HCEC 1CT (cell line): ENCODE measurements around the gene ZSWIM4.
A peak's percentile ranks its signal among the peaks of the same experiment; 100 is the strongest.
"Not testable (repeated sequence)": the region's sequence is repeated elsewhere in the genome, so short reads cannot be mapped to it uniquely, and the experiment has no call there.

Experiments used
- DNase-seq: peaks from one replicate; pipeline ENCODE4 v3.0.0-alpha.2; 2017

Gene ZSWIM4

DNA sequence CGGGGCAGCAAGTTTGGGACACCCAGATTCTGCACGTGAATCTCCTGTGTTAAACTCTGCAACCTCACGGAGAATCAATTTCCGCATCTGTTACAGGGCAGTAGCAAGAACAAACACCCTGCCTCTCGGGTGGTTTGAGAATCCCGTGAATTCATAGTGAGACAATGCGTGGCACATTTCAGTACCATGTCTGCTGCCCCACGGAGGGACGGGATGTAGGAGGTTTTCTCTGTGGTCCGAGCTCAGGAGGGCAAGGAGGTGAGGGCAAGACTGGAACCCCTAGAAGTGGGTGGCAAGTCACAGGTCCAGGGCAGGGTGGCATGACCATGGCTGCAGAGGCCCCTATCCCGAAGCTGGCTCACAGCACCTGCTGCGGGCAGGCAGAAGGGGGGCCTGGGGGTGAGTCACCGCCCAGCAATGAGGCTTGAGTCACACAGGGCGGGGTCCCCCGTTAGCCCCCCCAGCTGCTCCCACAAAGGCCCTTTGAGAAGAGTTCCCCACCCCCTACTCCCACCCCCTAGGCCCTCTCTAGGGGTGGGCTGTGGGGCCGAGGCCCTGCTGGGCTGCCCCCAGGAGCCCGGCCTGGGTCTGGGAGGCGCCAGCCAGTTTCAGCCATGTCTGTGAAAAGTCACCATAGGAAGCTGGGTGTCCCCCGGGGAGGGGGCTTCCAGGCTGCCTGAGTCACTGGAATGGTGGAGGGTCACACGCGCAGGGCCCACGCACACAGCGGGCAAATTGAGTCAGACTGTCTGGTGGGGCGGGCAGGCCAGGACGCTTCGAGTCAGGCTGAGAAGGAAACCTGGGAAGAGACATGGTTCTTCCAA, 55.9 kb downstream of the ZSWIM4 start:
- DNase-seq: peak; percentile 93

DNA sequence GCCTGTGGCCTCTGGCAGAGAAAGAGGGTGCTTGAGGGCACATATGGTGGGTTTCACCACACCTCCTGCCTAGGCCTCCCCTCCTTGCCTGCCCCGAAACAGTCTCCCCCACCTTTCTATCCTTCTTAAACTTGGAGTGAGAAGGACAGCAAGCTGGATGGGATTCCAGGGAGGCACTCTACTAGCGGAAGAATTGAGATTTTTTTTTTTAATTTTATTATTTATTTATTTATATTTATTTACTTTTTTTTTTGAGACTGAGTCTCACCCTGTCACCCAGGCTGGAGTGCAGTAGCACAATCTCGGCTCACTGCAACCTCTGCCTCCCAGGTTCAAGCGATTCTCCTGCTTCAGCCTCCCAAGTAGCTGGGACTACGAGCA, 56.5 kb downstream of the ZSWIM4 start:
- DNase-seq: not testable (repeated sequence)

DNA sequence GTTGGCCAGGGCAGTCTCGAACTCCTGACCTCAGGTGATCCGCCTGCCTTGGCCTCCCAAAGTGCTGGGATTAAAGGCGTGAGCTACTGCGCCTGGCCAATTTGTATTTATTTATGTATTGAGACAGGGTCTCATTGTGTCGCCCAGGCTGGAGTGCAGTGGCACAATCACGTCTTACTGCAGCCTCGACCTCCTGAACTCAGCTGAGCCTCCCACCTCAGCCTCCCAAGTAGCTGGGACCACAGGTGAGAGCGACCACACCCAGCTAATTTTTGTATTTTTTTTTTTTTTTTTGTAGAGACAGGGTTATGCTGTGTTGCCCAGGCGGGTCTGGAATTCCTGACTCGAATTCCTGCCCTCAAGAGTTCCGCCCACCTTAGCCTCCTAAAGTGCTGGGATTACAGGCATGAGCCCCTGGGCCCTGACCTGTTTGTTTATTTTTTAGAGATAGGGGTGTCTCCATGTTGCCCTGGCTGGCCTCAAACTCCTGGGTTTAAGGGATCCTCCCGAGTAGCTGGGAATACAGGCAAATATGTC, 57.0 kb downstream of the ZSWIM4 start:
- DNase-seq: not testable (repeated sequence)

DNA sequence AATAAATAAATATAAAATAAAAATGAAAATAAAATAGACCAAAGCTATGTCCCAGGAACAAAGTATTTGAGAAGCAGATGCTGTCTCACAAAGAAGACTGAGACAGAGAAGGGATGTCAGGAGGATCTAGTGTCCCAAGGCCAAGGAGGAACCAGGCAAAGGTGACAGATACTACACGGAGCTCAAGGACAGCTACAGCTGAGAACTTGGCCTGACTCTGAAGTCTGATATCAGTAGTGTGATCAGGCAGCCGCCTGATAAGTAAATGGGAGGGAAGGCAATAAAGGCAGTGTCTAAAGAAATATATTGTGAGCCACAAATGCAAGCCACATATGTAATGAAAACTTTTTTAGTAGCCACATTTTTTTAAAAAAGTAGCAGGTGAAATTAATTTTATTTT, 61.3 kb downstream of the ZSWIM4 start:
- no peak for DNase-seq

DNA sequence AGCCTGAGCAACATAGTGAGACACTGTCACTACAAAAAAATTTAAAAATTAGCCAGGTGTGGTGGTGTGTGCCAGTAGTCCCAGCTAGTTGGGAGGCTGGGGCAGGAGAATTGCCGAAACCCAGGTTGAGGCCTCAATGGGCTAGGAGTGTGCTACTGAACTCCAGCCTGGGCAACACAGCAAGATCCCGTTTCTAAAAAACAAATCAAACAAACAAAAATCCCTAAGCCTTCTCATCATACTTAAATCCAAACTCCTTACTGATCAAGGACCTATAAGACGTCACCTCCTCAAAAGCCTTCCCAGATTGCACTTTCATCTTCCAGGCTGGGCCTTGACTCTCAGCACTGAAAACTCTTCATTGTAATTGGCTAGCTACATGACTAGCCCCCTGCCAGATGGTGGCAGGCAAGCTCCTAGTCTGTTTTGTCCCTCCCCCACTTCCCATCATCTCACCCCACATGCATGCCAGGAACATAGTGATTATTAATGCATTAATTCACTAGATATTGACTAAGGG, 64.2 kb downstream of the ZSWIM4 start:
- peak; percentile 48 for DNase-seq

DNA sequence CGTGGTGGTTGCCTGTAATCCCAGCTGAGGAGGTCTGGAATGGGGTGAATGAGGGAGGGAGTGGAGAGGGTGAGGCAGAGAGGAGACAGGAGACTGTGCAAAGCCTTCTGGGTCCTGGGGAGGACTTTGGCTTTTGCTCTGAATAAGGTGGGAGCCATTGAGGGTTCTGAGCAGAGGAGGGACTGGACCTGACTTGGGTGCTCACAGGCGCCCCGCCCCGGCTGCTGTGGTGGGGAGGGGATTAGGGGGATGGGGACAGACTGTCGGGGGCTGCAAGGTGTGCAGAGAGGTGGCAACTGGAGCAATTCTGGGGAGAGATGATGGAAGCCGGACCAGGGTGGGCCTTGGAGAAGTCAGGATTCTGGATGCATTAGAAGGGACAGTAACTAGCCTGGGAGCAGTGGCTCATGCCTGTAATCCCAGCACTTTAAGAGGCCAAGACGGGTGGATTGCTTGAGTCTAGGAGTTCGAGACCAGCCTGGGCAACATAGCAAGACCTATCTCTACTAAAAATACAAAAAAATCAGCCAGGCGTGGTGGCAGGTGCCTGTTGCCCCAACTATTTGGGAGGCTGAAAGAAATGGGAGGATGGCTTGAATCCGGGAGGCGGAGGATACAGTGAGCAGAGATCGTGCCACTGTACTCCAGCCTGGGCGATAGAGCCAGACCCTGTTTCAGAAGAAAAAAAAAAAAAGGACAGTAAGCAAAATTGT, 65.6 kb downstream of the ZSWIM4 start:
- DNase-seq: no peak

DNA sequence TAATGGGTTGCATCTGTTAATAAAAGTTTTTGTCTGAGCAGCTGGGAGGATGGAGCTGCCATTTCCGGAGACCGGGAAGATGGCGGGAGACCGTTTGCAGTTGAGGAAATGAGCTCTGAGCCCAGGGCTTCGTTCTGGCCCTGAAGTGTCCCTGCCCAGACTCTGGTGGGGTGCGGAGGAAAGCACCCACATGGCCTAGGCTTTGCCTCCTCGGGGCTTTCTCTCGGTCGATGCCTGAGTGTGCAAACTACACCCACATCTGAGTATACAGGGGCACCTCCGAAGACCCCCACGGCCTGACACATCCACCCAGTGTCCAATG, 66.1 kb downstream of the ZSWIM4 start:
- DNase-seq: no peak

DNA sequence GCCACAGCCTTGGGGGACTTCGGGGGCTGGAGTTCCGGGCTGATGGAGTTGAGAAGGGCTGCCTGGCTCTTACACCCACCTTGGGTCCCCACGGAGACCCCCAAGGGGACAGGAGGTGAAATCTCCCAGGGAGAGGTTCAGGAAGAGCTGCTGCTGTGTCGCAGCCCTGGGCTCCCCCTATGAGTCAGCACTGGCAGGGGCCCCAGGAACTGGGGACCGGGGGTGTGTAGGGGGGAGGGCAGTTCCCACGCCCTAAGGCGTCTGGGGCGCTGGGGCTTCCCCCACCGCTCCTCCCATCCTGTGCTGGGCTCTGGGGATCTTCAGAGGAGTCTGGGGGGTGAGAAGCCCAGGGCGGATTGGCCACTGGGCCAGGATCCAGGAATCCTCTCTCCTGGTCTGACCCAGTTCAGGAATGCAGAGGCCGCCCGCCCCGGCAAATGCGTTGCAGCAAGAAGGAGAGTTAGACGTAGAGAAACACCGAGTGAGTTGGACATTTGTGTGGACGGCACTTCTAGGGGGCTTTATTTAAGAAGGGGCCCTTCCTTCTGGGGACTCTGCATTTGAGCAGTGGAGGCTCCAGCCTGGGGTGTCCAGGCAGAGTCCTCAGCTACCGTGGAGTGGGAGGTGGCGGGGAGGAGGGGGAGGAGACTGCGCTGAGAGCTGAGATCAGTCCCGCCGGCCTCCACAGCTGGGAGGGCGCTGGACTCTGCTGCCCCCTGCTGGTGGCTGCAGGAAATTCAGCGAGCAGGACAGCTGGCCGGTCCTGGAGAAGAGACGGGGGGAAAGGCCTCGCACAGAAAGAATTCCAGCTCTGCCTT, 66.7 kb downstream of the ZSWIM4 start:
- DNase-seq: peak; percentile 77

DNA sequence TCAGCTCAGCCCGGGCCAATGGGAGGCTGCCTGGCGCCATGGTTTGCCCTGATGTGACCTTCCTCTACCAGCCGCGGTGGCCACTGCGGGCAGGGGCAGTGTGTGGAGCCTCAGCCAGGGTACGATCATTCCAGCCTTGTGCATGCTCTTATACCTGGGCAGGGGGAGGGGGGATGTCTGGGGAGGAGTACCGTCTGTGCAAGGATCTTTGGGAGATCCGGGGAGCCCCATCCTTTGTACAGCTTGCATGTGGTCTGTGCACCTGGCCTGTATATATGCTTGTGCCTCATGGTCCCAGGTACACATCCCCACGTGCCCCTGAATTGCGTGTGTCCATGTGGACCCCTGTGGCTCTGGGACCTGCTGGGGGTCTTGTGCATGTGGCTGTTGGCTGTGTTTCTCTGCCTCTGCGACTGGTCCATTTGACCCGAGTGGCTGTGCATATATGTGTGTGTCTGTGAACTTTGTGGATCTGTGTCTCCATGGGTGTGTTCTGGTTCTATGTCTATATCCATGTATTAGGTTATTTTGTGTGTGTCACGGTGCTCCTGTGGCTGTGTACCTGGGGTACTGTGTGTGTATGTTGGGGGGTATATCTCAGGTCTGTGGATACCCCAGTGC, 68.9 kb downstream of the ZSWIM4 start:
- no peak for DNase-seq

DNA sequence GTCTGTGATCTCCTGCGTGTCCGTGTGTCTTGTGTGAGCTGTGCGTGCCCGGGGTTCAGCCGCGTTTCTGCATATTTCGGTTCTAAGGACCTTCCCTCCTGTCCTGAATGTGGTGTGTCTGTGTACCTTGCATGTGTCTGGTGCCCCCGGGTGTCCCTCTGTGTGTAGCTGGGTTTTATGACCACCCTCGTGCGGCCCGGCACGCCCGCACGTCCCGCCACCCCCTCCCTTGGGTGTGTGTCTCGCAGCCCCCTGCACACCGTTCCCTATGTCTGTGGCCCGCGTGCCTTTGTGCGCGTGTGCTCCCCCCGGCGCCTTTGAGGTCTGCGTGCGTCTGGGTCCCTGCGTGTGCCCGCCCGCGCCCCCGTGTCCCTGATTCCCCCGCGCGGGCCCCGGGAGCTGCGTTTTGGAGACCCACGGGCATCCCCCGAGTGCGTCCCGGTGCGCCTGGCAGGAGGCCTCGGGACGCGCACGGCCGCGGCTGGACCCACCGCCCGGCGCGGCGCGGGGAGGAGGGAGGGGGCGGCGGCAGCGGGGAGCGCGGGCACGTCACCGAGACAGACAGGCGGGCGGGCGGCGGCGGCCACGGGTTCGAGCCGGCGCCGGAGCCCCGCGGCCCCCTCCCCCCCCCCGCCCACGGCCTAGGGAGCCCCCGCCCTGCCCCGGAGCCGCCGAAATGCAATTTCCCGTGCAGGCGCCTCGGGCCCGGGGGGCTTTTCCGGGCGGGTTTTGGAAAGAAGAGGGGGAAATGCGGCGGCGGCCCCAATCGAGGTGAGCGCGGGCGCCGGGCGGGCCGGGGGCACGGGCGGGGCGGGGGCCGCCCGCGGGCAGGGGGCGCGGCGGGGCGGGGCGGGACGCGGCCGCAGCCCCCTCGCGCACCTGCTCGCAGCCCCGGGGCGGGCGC, 69.7 kb downstream of the ZSWIM4 start:
- DNase-seq: no peak

DNA sequence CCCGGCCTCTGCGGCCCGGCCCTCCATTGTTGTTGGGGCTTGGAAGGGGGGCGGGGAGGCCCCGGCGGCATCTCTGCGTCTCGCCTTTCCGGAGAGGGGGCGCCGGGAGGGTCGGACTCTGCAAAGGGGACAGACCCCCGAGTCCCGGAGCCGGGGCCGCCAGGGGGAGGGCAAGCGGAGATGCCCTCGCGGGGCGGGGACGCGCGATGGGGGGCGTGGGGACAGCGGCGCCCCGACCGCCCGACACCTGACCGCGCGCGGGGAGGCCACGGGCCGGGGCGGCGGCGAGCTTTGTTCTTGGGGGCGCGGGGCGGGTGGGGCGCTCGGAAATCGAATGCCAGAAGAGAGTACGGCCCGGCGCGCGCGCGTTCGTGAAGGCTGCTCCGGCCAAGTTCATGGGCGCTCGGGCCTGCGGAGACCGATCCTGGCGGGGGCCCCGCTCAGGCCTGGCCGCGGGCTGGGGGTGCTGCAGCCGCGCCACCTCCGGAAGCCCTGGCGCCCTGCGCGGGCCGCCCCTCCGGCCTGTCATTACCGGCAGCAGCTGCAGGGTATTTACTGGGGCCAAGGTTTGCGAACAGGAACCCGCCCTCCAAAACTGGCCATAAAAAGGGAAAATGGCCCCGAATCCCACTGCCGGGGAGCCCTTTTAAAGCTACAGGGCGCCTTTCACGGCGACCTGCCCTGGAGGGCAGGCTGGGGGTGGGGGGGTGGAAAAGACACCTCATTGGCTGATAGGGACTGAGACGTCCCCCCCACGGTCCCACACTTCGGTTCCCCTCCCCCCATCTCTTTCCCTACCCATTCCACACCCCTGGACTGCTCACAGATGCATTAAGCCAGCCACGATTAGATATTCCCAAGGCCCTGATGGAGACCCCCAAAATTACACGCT, 70.6 kb downstream of the ZSWIM4 start:
- no peak for DNase-seq

DNA sequence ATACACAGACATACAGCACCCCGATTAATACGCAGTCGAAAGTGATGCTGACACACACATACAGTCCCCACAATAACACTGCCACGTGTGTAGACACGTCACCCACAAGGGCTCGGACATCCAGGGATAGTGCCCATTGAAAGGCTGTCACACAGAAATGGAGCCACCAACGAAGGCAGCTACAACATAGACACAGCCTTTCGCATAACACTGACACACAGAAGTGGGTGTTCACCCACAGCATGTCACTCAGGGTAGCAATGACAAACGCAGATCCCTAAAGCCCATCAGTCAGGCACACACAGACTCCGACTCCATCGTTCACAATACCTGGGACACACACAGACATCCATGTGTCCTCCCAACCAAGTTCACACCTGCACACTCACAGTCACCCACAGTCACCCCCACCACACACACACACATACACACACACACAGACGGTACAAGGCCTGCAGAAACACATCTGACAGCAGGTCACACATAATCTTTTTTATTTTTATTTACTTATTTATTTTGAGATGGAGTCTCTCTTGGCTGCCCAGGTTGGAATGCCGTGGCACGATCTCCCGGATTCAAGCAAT, 71.3 kb downstream of the ZSWIM4 start:
- DNase-seq: no peak

DNA sequence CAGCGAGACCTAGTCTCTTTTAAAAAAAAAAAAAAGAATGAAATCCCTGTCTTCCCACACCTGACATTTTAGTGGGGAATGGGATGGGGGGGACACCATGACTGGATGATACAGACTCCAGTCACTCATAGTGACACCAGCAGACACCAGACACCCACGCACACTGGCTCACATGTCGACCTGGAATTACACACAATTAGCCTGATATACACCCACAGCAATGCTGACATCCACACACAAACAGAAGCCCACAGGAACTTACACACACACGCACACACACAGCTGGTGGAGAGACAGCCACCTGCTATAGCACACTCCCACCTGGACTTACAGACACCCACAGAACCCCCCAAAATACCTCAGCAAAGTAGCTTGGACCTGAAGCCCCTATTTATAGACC, 73.4 kb downstream of the ZSWIM4 start:
- DNase-seq: no peak

DNA sequence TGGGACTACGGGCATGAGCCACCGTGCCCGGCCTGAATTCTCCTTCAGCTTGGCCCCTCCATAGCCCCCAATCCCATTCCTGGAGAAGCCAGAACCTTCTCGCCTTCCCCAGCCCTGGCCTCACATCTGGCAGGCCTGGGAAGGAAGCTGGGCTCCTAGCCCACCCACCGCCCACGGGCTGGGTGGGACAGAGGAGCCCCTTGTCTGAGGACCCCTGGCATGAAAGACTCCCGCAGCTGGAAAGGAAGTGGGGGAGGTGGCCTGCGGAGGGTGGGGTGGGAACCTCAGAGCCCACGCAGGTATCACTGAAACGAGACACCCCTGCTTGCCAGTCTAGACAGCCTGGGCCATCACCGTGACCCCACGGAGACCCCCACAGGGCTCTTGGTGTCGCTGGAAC, 74.0 kb downstream of the ZSWIM4 start:
- no peak for DNase-seq

DNA sequence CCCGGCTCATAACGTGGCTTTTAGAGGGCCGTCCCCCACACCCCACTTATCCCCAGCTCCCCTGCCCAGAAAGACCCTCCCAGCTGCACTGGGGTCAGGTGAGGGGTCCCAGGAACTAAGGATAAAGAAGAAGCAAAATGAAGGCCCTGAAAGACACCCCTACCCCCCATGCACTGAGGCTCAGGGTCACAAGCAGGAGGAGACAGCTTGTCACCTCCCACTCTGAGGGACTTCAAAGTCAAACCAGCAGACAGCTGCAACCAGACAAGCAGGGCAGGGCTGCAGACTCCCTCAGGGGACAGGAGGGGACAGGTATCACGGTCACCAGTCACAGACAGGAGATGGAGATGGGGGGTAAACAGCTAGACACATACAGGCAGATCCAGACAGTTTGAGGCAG, 75.6 kb downstream of the ZSWIM4 start:
- DNase-seq: no peak

DNA sequence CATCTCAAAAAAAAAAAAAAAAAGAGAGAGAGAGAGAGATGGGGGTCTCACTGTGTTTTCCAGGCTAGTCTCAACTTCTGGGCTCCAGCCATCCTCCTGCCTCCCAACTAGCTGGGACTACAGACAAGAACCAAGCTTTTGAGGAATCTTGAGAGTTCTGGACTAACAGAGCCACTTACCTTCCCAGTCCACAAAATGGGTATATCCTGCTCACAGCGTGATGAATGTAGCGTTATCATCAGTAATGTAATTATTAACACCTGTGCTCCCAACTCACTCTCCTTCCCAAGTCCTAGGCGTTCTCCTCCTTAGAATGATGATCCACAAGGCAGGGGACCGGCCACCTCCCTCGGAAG, 77.1 kb downstream of the ZSWIM4 start:
- DNase-seq: no peak

DNA sequence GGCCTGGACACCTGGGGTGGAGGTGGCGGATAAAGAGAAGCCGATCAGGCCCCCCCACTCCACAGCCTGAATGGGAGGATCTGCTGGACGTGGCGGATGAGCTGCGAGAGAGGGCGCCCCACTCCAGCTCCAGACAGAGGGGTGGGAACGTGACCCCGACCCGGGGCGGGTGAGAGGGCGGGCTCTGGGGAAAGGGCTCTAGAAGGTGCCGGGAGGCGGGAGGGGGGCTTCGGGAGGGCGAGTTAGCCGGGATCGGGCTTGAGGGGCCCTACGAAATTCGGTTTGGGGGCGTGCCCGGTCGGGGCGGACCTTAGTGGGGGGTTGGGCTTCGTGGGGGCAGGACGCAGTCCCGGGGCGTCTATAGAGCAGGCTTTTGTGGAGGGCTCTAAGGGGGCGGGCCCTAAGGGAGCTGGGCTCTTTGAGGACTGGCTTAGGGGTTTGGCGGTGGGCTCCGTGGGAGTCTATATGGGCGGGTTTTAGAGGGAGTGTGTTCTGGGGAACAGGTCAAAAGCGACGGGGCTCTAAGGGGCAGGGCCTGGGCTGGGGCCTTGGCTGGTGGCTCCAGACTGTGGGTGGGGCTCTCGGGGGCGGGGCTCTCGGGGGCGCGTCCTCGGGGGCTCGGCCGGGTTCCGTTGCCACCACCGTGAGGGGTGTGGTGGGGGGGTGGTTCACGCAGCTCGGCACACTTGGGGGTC, 77.6 kb downstream of the ZSWIM4 start:
- no peak for DNase-seq

DNA sequence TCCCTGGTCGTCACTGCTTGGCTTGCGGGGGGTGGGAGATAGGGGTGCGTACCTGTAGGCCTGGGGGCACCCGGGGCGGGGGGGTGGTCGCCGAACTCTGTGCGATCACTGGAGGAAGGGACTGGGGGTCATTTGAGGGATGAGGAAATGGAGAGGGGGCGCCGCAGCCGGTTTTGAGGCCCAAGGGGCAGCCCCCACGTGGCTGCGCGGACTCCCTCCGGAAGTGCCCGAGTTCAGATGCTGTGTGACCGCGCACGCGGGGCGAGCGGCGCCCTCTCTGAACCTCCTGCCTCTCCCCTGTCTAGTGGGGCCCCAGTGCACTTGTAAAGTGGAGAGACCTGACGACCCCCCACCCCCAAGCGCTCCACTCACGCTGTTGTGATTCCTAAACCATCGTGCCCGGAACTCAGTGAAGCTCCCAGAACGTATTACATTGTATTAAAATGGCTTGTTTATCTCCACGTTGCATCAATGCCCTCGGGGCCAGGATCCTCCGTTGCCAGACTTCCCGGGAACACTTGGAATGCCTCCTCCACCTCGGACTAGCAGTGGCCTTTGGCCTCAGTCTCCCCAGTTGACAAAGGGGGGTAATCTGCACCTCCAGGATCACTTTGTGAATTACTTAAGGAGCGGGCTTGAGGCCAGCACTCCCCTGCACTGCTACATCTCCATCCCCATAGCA, 78.7 kb downstream of the ZSWIM4 start:
- DNase-seq: no peak

DNA sequence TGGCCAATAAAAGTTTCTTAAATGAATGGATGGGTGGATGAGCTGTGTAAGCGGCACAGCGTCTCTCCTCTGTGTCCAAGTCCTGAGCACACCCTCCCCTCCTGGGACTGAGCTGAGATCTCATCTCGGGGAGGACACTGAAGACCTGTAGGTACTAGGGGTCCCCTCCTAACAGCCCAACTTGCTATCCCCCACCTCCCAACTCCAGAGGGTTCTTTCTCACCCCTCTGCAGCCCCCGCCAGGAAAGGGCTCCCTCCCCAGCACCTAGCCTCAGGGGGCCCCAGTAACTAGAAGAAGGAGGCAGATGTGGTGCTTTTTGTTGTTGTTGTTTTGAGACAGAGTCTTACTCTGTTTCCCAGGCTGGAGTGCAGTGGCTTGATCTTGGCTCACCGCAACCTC, 80.6 kb downstream of the ZSWIM4 start:
- no peak for DNase-seq
